Neural progenitor cell (in vitro differentiated cells): ENCODE results near the gene ROM1.

Source experiments
- CTCF ChIP-seq: fragments of 200-600 bp; sonication (generic); IDR thresholded peaks from 2 replicates; pipeline ENCODE4 v1.5.1; 2017; ENCODE audit warnings: antibody characterized with exemption, mild to moderate bottlenecking
- EZH2phosphoT487 ChIP-seq: fragments of 200-600 bp; sonication (generic); IDR thresholded peaks from 2 replicates; pipeline ENCODE4 v1.6.1; 2017; ENCODE audit warnings: antibody characterized with exemption

DNA sequence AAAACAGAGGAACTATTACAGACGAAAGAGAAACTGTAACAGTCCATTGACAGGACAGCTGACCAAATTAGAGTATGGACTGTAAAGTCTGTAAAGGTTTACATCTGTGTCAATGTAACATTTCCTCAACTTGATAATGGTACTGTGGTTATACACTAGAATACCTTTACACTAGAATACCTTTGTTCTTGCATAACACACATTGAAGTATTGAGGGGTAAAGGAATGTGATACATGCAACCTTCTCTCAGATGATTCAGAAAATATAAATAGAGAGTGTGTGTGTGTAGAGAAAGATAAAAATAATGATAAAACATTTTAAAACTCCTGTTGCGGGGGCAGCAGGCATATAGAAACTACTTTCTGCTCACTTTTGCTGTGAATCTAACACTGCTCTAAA is 33.8 kb upstream of the ROM1 start:
- TF ChIP-seq CTCF (no peak), EZH2phosphoT487 (no peak)
